AG04449 (cell line): ENCODE data around the gene TFF2.

Source experiments
- CTCF ChIA-PET: fragments of 350-600 bp; formaldehyde crosslinking; extraction: SDS; loops from one replicate; lab custom pipeline; 2021; ENCODE audit warnings: antibody characterized with exemption; lab: Yijun Ruan, JAX
- POLR2A ChIA-PET: fragments of 400-600, 350-600 bp; formaldehyde crosslinking; extraction: SDS; loops from one replicate; lab custom pipeline; 2020; ENCODE audit warnings: antibody characterized with exemption, inconsistent platforms; lab: Yijun Ruan, JAX
- DNase-seq: peaks from one replicate; pipeline ENCODE4 v3.0.0-alpha.2; 2010; ENCODE audit warnings: low read depth, low spot score
- H3K4me3 ChIP-seq: 2 replicates; pipeline ENCODE4 v1.5.1; 2011; ENCODE audit warnings: low read depth, mild to moderate bottlenecking, control low read depth, low read length
- CTCF ChIP-seq: IDR thresholded peaks from one replicate; pipeline ENCODE4 v1.5.1; 2011; ENCODE audit warnings: mild to moderate bottlenecking, moderate library complexity, low read length, control low read depth, inconsistent platforms; ENCODE audit not compliant: insufficient read depth; ENCODE audit errors: missing control alignments

Gene TFF2

GRCh38 chr21:42386034-42386591 lies 35.3 kb upstream of the TFF2 start:
- POLR2A ChIA-PET: no interaction called here
- no peak for DNase-seq
- no peak overlapping the region for H3K4me3 ChIP-seq
- TF ChIP-seq CTCF: no peak
- CTCF ChIA-PET: no interaction called here

GRCh38 chr21:42385619-42386018 lies 34.8 kb upstream of the TFF2 start:
- no peak overlapping the region for H3K4me3 ChIP-seq
- no peak for DNase-seq
- no peak for TF ChIP-seq CTCF
- ChIA-PET CTCF (no interaction called here), POLR2A (no interaction called here)

GRCh38 chr21:42384989-42385388 lies 34.2 kb upstream of the TFF2 start:
- CTCF ChIA-PET: no interaction called here
- no peak for DNase-seq
- POLR2A ChIA-PET: no interaction called here
- TF ChIP-seq CTCF: no peak
- H3K4me3 ChIP-seq: no peak overlapping the region

GRCh38 chr21:42384156-42384945 lies 33.6 kb upstream of the TFF2 start:
- ChIA-PET POLR2A (no interaction called here), CTCF (no interaction called here)
- TF ChIP-seq CTCF: no peak
- H3K4me3 ChIP-seq: no peak overlapping the region
- no peak for DNase-seq

- ChIA-PET POLR2A (no interaction called here), CTCF (no interaction called here)
- no peak overlapping the region for H3K4me3 ChIP-seq
- DNase-seq: no peak
- no peak for TF ChIP-seq CTCF
Measured at GRCh38 chr21:42383331-42383730, 32.5 kb upstream of the TFF2 start.

- POLR2A ChIA-PET: no interaction called here
- DNase-seq: no peak
- H3K4me3 ChIP-seq: no peak overlapping the region
- TF ChIP-seq CTCF: no peak
- CTCF ChIA-PET: interaction anchor here (2.6 kb wide), 1 partner anchor 235 kb away, joined by 12 read pairs; no protein-coding TSS in a partner anchor
Measured at GRCh38 chr21:42382915-42383314, 32.1 kb upstream of the TFF2 start.
